Body of pancreas (tissue), 4 donors: ENCODE data around the gene KRTAP9-1. TPM values are rescaled to one million over a fixed set of nuclear protein-coding genes. Genes with fewer than 3 reads are reported as not detected.
"Not testable (repeated sequence)": the region's sequence is repeated elsewhere in the genome, so short reads cannot be mapped to it uniquely, and the experiment has no call there.

Source experiments
- ATAC-seq: fragments of 150-250 bp; one replicate; pipeline ENCODE4 v1.9.1; 2016
- DNase-seq, 4 donors: peaks; one replicate each; pipeline ENCODE4 v3.0.0-alpha.2; 2019
- H3K27ac ChIP-seq, 4 donors: fragments of 200-600 bp; sonication (generic); 1 replicate in 3 of 4; 2 replicates in 1 of 4; pipeline versions ENCODE4 v1.5.1 to v1.6.1; 2016 to 2019; ENCODE audit warnings: mild to moderate bottlenecking in 1 of 4, mixed read lengths in 1 of 4, moderate library complexity in 1 of 4
- H3K27me3 ChIP-seq, 2 donors: fragments of 200-600 bp; sonication (generic); one replicate each; pipeline ENCODE4 v1.6.0; 2016; ENCODE audit warnings: mild to moderate bottlenecking in 1 of 2
- H3K36me3 ChIP-seq, 2 donors: fragments of 200-600 bp; sonication (generic); replicated peaks in 1 of 2; 2 replicates each; pipeline ENCODE4 v1.5.1; 2016; ENCODE audit warnings: low read depth in 2 of 2; ENCODE audit not compliant: insufficient read depth in 1 of 2
- H3K4me1 ChIP-seq: fragments of 200-600 bp; sonication (generic); one replicate; pipeline ENCODE4 v1.6.0; 2016
- H3K4me3 ChIP-seq, 2 donors: fragments of 200-600 bp; sonication (generic); 1 replicate in 1 of 2; 2 replicates in 1 of 2; pipeline ENCODE4 v1.5.1; 2016 to 2019
- H3K9me3 ChIP-seq, 3 donors: fragments of 200-600 bp; sonication (generic); 1 replicate in 2 of 3; 2 replicates in 1 of 3; pipeline ENCODE4 v1.5.1; 2016
- CTCF ChIP-seq, 7 experiments: fragments of 450-650 bp in 4 of 7; fragments of 200-600 bp in 3 of 7; sonication (generic) in 3 of 7; IDR thresholded peaks; one replicate each; pipeline ENCODE4 v1.5.1; 2016 to 2019; ENCODE audit warnings: antibody characterized with exemption in 7 of 7
- POLR2A ChIP-seq, 3 donors: fragments of 450-650 bp; IDR thresholded peaks; one replicate each; pipeline ENCODE4 v1.6.1; 2016; ENCODE audit warnings: antibody characterized with exemption in 3 of 3, mild to moderate bottlenecking in 2 of 3
- WGBS, 2 donors: methylation state at CpG; one replicate each; pipeline ENCODE4 v1.1.5; 2017; 5-methylcytosine and 5-hydroxymethylcytosine counted together
- intact Hi-C: fragments of 100-400 bp; cut with DNase I; formaldehyde crosslinking; loops from one replicate; pipeline ENCODE4 v1.15.1; 2023
- total RNA-seq, 2 donors: library from RNA; depleted of rRNA; stranded (reverse); fragments of >200 nt; gene quantifications; one replicate each; pipeline ENCODE4 v1.1.0, GENCODE V29; 2016

The KRTAP9-1 gene
- total RNA-seq, 2 donors from 2014 or later, result not detected

GRCh38 chr17:41153856-41154255 lies 35.8 kb upstream of the KRTAP9-1 start:
- H3K4me3 ChIP-seq, result no peak overlapping the region
- H3K27me3 ChIP-seq, result no peaks in the 10 kb centered on the region
- TF ChIP-seq POLR2A (IDR thresholded peaks at IDR 0.05), result no peak
- TF ChIP-seq CTCF (IDR thresholded peaks at IDR 0.05), result no peak
- intact Hi-C loops, result no loop called here
- no peak for DNase-seq
- no peaks in the 10 kb centered on the region for H3K4me1 ChIP-seq
- no peaks in the 10 kb centered on the region for H3K36me3 ChIP-seq
- H3K27ac ChIP-seq, result no peak overlapping the region
- no peak for ATAC-seq
- 27 to 29% methylated on average over 2 of the region's 2 CpGs for WGBS, 2 donors
- H3K9me3 ChIP-seq, result no peaks in the 10 kb centered on the region

GRCh38 chr17:41160190-41160589 lies 29.5 kb upstream of the KRTAP9-1 start:
- H3K9me3 ChIP-seq, H3K4me3 ChIP-seq, H3K27me3 ChIP-seq, intact Hi-C loops, ATAC-seq, DNase-seq, H3K4me1 ChIP-seq, H3K27ac ChIP-seq, H3K36me3 ChIP-seq: not testable (repeated sequence)
- WGBS, 2 donors, result 78 to 80% methylated on average over 2 to 3 of the region's 3 CpGs

GRCh38 chr17:41160648-41161047 lies 29.0 kb upstream of the KRTAP9-1 start, which contains the start of gene KRTAP4-4:
TSS of gene KRTAP4-4 (minus strand) at chr17:41160748. CDS start at chr17:41160691, 57 bp downstream.
- intact Hi-C loops, result no loop called here
- no peaks in the 10 kb centered on the region for H3K4me1 ChIP-seq
- no peaks in the 10 kb centered on the region for H3K27me3 ChIP-seq
- no peak within 1 kb of the TSS for H3K4me3 ChIP-seq
- no peaks in the 10 kb centered on the region for H3K36me3 ChIP-seq
- H3K27ac ChIP-seq, result no peak within 1 kb of the TSS
- H3K9me3 ChIP-seq, result no peaks in the 10 kb centered on the region
- DNase-seq (no peak), ATAC-seq (no peak)
- 61 to 82% methylated on average over 1 of the region's 1 CpG for WGBS, 2 donors
- TF ChIP-seq CTCF (IDR thresholded peaks at IDR 0.05) (no peak), POLR2A (IDR thresholded peaks at IDR 0.05) (no peak)

GRCh38 chr17:41163828-41164227 lies 25.9 kb upstream of the KRTAP9-1 start:
- DNase-seq (no peak), ATAC-seq (no peak)
- no peak overlapping the region for H3K27ac ChIP-seq
- intact Hi-C loops, result no loop called here
- H3K4me3 ChIP-seq, result no peak overlapping the region
- no peaks in the 10 kb centered on the region for H3K9me3 ChIP-seq
- no peaks in the 10 kb centered on the region for H3K36me3 ChIP-seq
- TF ChIP-seq CTCF (IDR thresholded peaks at IDR 0.05) (no peak), POLR2A (IDR thresholded peaks at IDR 0.05) (no peak)
- no peaks in the 10 kb centered on the region for H3K4me1 ChIP-seq
- whole genome bisulfite sequencing, 2 donors, result 53 to 60% methylated on average over 7 of the region's 7 CpGs
- no peaks in the 10 kb centered on the region for H3K27me3 ChIP-seq

- 63 to 65% methylated on average over 3 to 7 of the region's 7 CpGs for WGBS, 2 donors
- H3K4me1 ChIP-seq, result no peaks in the 10 kb centered on the region
- ATAC-seq (no peak), DNase-seq (no peak)
- H3K9me3 ChIP-seq, result no peaks in the 10 kb centered on the region
- H3K36me3 ChIP-seq, result no peaks in the 10 kb centered on the region
- no peak for TF ChIP-seq POLR2A (IDR thresholded peaks at IDR 0.05)
- TF ChIP-seq CTCF (IDR thresholded peaks at IDR 0.05), result no peak
- H3K27me3 ChIP-seq, result no peaks in the 10 kb centered on the region
- intact Hi-C loops, result no loop called here
- no peak overlapping the region for H3K4me3 ChIP-seq
- no peak overlapping the region for H3K27ac ChIP-seq
Measured at GRCh38 chr17:41167561-41167960, 22.1 kb upstream of the KRTAP9-1 start.
